ENCODE results near the gene APLNR. TPM values are rescaled to one million over a fixed set of nuclear protein-coding genes. Genes with fewer than 3 reads are reported as not detected.
A peak's percentile ranks its signal among the peaks of the same experiment; 100 is the strongest.
"Not testable (repeated sequence)": the region's sequence is repeated elsewhere in the genome, so short reads cannot be mapped to it uniquely, and the experiment has no call there.

APLNR gene
- not detected in 2 replicates for total RNA-seq (2014; rRNA removed; shearing (Covaris generic))

GRCh38 chr11:57237204-57237681 lies at the start of gene APLNR:
Gene APLNR (minus strand): TSS chr11:57237250. CDS start chr11:57237004, 246 bp downstream.
- no peak for DNase-seq (ENCODE audit: low spot score)

- no peak for DNase-seq (ENCODE audit: low spot score)
Observed at GRCh38 chr11:57283231-57283990, 46.4 kb upstream of the APLNR start.

- not testable (repeated sequence) for DNase-seq (ENCODE audit: low spot score)
Observed at GRCh38 chr11:57281546-57281945, 44.5 kb upstream of the APLNR start.

GRCh38 chr11:57279116-57279515 lies 42.1 kb upstream of the APLNR start:
- DNase-seq (ENCODE audit: low spot score), result no peak

GRCh38 chr11:57278721-57279095 lies 41.7 kb upstream of the APLNR start:
- DNase-seq (ENCODE audit: low spot score), result no peak

- peak; percentile 91 for DNase-seq (ENCODE audit: low spot score)
Observed at GRCh38 chr11:57277845-57278720, 41.0 kb upstream of the APLNR start.

GRCh38 chr11:57276971-57277675 lies 40.1 kb upstream of the APLNR start:
- no peak for DNase-seq (ENCODE audit: low spot score)

- DNase-seq (ENCODE audit: low spot score), result no peak
Observed at GRCh38 chr11:57276169-57276970, 39.3 kb upstream of the APLNR start.

GRCh38 chr11:57275582-57275981 lies 38.5 kb upstream of the APLNR start:
- no peak for DNase-seq (ENCODE audit: low spot score)

GRCh38 chr11:57274904-57275498 lies 38.0 kb upstream of the APLNR start:
- DNase-seq (ENCODE audit: low spot score), result no peak

- DNase-seq (ENCODE audit: low spot score), result no peak
Observed at GRCh38 chr11:57273448-57274058, 36.5 kb upstream of the APLNR start.

GRCh38 chr11:57269571-57270021 lies 32.5 kb upstream of the APLNR start:
- DNase-seq (ENCODE audit: low spot score), result no peak

GRCh38 chr11:57266157-57266556 lies 29.1 kb upstream of the APLNR start:
- DNase-seq (ENCODE audit: low spot score), result no peak

GRCh38 chr11:57263351-57263750 lies 26.3 kb upstream of the APLNR start:
- DNase-seq (ENCODE audit: low spot score), result no peak

- no peak for DNase-seq (ENCODE audit: low spot score)
Observed at GRCh38 chr11:57262157-57262556, 25.1 kb upstream of the APLNR start.

GRCh38 chr11:57260937-57261783 lies 24.1 kb upstream of the APLNR start:
- DNase-seq (ENCODE audit: low spot score), result no peak

GRCh38 chr11:57256119-57256518 lies 19.1 kb upstream of the APLNR start:
- DNase-seq (ENCODE audit: low spot score), result no peak

GRCh38 chr11:57255618-57256017 lies 18.6 kb upstream of the APLNR start:
- no peak for DNase-seq (ENCODE audit: low spot score)

- no peak for DNase-seq (ENCODE audit: low spot score)
Observed at GRCh38 chr11:57254631-57255030, 17.6 kb upstream of the APLNR start.
